Measurements from ENCODE around the gene NXPH1.

GRCh38 chr7:8615019-8615418 is 181.6 kb downstream of the NXPH1 start:
- no peak for TF ChIP-seq CTCF (IDR thresholded peaks at IDR 0.05)
- TF ChIP-seq POLR2A (IDR thresholded peaks at IDR 0.05), result no peak
